ENCODE results near the gene TXN2.
"Not testable (repeated sequence)": the region's sequence is repeated elsewhere in the genome, so short reads cannot be mapped to it uniquely, and the experiment has no call there.

TXN2 gene

GRCh38 chr22:36454916-36455570, 26.4 kb downstream of the TXN2 start:
- DNase-seq: peak; percentile 97

GRCh38 chr22:36453855-36454378, 27.5 kb downstream of the TXN2 start:
- DNase-seq: no peak

DNA sequence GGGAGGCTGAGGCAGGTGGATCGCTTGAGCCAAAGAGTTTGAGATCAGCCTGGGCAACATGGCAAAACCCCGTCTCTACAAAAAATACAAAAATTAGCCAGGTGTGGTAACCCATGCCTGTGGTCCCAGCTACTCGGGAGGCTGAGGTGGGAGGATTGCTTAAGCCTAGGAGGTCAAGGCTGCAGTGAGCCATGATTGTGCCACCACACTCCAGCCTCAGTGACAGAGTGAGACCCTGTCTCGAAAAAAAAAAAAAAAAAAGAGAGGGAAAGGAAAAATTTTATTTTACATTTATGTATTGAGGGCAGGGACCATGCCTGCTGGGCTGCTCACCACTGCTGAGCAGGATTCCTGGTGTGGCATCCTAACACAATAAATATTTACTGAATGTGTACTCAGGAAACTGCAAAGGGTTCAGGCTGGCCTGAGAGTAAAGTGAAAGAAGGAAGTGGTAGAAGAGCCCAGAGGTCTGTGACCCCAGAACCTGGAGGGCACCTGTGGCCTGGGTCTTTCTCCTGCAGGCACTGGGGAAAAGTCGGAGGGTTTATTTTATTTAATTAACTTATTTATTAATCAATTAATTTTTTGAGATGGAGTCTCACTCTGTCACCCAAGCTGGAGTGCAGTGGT, 28.3 kb downstream of the TXN2 start:
- not testable (repeated sequence) for DNase-seq

- no peak for DNase-seq
These were observed 29.0 kb downstream of the TXN2 start for GRCh38 chr22:36452250-36452977.

GRCh38 chr22:36450923-36451322, 30.5 kb downstream of the TXN2 start:
- DNase-seq: not testable (repeated sequence)

GRCh38 chr22:36449596-36450175, 31.8 kb downstream of the TXN2 start:
- no peak for DNase-seq

DNA sequence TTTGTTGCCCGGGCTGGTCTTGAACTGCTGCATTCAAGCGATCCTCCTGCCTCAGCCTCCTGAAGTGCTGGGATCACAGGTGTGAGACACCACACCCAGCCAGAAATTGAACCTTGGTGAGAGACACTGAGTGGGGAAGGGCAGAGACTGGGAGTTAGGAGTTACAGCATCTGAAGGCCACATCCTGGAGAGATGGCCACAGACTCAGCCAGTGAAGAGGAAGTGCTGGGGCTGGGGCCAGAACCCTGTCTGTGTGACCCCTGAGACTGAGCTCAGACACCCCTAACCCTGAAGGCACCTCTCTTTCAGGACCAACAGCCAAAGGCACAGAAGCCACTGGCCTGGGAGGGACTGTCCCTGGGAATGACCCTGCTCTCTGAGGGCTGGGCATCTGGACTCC, 33.8 kb downstream of the TXN2 start:
- no peak for DNase-seq

- DNase-seq: no peak
These were observed 36.2 kb downstream of the TXN2 start for GRCh38 chr22:36445158-36445668.

GRCh38 chr22:36443198-36443770, 38.2 kb downstream of the TXN2 start:
- DNase-seq: no peak

GRCh38 chr22:36442506-36443197, 38.8 kb downstream of the TXN2 start:
- no peak for DNase-seq

DNA sequence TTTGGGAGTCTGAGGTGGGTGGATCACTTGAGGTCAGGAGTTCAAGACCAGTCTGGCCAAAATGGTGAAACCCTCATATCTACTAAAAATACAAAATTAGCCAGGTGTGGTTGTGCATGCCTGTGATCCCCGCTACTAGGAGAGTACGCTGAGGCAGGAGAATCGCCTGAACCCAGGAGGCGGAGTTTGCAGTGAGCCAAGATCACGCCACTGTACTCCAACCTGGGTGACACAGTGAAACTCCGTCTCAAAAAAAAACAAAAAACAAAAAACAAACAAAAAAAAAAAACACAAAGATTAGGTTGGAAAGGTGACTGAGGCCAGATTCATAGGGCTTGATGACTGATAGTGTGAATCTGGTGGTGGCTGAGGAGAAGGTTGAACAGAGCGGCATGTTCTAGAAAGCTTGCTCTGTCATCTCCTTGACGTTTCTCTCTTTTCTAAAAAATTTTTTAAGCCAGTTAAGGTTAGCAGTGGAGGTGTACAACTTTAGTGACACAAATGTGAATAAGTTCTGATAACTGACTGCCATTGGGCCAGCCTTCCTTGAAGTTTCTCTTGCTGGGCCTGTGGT, 40.9 kb downstream of the TXN2 start:
- DNase-seq: no peak

- DNase-seq: no peak
These were observed 41.8 kb downstream of the TXN2 start for GRCh38 chr22:36439481-36440271.

DNA sequence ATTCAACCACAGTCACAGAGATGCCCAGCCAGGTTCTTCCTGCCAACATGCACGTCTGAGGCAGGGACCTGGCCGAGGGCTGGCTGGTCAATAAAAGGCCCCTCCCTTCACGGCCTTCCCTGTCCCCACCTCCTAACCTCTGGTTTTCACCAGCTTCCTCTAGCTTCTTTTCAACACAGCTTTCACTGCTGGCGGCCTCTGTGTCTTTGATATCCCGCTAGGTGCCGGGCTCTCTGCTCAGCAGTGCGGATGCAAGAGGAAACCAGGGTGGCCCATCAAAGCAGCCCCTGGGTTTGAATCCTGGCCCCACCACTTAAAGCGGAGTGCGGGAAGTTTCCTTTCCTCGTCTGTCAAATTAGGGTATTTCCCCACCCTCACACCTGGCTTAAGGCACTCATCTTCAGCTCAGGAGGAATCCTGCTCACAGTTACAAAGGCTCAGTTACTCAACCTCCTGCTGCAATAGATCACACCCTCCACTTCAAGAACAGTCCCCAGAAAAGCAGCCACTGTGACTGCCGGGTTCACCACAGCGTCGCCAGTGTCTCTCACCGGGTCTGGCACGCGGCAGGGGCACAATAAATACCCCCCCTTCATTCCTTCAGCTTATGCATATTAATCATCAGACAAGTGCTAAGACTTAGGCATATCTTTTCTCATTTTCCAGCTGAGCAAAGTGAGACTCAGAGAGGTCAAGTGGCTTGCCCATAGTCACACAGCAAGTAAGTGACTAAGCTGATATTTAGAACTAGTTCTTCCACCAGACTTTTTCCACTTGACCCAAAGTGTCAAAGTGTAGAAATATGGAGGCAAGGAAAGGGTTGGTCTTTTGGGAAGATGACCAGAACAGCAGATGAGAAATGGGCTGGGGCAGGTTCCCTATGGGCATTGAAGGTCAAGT, 45.7 kb downstream of the TXN2 start:
- peak; percentile 56 for DNase-seq

DNA sequence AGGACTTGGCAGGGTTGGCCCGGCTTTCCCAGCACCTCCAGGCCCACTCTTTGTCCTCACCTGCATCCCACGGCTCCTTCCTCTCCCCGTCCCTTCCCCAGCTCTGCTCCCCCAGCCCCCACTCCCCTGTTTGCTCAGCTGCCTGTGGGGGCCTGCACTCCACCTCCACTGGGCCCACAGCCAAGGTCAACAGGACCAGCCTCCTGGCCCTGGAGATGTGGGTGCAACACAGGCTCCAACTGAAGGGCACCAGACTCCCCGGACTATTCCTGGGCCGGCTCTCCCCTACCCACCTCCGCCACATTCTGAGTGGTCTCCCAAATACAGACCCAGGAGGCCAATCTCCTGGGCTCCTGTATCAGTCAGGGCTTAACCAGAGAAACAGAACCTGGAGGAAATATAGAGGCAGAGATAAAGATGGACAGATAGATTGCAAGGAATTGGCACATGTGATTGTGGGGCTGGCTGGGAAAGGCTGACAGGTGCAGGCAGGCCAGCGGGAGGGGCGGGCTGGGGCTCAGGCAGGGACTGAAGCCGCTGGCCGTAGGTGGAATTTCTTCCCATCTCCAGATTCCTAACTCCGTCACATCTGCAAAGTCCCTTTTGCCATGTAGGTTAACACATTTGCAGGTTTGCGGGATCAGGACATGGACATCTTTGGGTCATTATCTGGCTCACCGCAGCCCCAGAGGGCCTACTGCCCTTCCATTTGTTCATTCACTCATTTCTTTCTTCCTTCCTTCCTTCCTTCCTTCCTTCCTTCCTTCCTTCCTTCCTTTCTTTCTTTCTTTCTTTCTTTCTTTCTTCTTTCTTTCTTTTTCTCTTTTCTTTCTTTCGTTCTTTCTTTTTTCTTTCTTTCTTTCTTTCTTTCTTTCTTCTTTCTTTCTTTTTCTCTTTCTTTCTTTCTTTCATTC, 47.9 kb downstream of the TXN2 start:
- DNase-seq: no peak

DNA sequence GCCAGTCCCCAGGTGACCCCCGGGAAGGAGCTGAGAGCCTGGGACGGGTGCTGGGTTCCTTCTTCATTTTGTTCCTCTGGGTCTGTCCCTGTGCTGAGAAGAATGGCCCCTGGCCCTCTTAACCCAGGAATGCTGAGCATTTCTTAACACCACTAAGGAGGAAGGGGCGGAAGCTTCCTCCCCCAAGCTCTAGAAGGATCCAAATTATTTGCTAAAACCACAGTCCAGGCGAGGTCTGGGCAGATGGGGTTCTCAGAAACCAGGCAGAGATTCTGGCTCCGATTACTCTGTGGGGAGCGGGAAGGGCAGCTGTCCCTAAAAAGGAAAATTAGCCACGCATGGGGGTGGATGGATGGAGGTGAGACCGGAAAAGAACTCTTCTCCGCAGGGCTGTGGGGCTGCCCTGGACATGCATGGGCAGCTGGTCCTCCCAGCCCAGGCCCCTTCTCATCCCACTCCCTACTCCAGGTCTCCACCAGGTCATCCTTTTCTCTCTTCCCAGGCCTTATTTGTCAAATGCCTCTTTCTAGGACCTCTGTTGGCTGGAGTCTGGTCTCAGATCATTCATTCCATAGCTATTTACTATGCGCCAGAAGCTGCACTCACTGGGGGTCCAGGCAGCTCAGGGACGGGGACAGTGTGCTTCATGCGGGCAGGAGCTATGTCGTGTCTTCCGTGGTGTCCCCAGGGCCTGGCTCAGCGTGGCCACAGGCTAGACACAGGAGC, 48.7 kb downstream of the TXN2 start:
- no peak for DNase-seq

- DNase-seq: no peak
These were observed 49.5 kb downstream of the TXN2 start for GRCh38 chr22:36431977-36432376.

- no peak for DNase-seq
These were observed 50.6 kb downstream of the TXN2 start for GRCh38 chr22:36430863-36431262.

DNA sequence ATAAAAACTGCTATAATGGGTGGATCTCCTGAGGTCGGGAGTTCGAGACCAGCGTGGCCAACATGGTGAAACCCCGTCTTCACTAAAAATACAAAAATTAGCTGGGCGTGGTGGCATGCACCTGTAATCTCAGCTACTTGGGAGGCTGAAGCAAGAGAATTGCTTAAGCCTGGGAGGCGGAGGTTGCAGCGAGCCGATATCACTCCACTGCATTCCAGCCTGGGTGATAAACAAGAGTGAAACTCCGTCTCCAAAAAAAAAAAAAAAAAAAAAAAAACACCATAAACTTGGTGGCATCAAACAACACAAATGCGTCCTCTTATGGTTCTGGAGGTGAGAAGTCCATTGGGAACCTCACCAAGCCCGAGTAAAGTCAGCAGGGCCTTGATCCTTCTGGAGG, 53.5 kb downstream of the TXN2 start:
- not testable (repeated sequence) for DNase-seq

Data from activated CD4-positive, alpha-beta T cell treated with anti-CD3 and anti-CD28 coated beads, Interleukin-2, amount 50 U/mL, for 16 hours (primary cell).